Natural killer cell treated with Interleukin-12 subunit alpha and Interleukin-12 subunit beta and Interleukin-15 and Interleukin-18, amount 100 ng/mL, for 72 hours (primary cell): ENCODE measurements around the gene NBEA. TPM values are rescaled to one million over a fixed set of nuclear protein-coding genes. Genes with fewer than 3 reads are reported as not detected.

Experiments
- ATAC-seq, 2 donors: fragments of 150-1000 bp; cut with Tn5 transposase in 1 of 2; sonication (Bioruptor Pico), chemical (Tn5 transposase) in 1 of 2; 2 replicates each; pipeline ENCODE4 v1.10.0; 2021
- DNase-seq: peaks from one replicate; pipeline ENCODE4 v3.0.0; 2022; ENCODE audit warnings: low spot score
- H3K27ac Mint-ChIP-seq, 2 donors: 1 replicate in 1 of 2; 2 replicates in 1 of 2; pipeline ENCODE4 v1.8.0; 2022; ENCODE audit warnings: mixed read lengths in 2 of 2, mild to moderate bottlenecking in 1 of 2, moderate library complexity in 1 of 2
- H3K27me3 Mint-ChIP-seq, 2 donors: 1 replicate in 1 of 2; 2 replicates in 1 of 2; pipeline ENCODE4 v1.8.0; 2022; ENCODE audit warnings: mixed read lengths in 2 of 2
- H3K36me3 Mint-ChIP-seq: one replicate; pipeline ENCODE4 v1.8.0; 2022; ENCODE audit warnings: mixed read lengths
- H3K4me1 Mint-ChIP-seq, 2 donors: 1 replicate in 1 of 2; 2 replicates in 1 of 2; pipeline ENCODE4 v1.8.0; 2022; ENCODE audit warnings: low read depth in 2 of 2, mixed read lengths in 2 of 2, mild to moderate bottlenecking in 1 of 2
- H3K4me3 Mint-ChIP-seq: one replicate; pipeline ENCODE4 v1.8.0; 2022; ENCODE audit warnings: mixed read lengths
- H3K9me3 Mint-ChIP-seq: 2 replicates; pipeline ENCODE4 v1.8.0; 2022; ENCODE audit warnings: mixed read lengths
- total RNA-seq, 2 donors: library from RNA; stranded (reverse); gene quantifications; one replicate each; pipeline ENCODE4 v1.2.3, GENCODE V29; 2022

The NBEA gene
- total RNA-seq, 2 donors from 2014 or later = 0.08 to 0.12 TPM

DNA sequence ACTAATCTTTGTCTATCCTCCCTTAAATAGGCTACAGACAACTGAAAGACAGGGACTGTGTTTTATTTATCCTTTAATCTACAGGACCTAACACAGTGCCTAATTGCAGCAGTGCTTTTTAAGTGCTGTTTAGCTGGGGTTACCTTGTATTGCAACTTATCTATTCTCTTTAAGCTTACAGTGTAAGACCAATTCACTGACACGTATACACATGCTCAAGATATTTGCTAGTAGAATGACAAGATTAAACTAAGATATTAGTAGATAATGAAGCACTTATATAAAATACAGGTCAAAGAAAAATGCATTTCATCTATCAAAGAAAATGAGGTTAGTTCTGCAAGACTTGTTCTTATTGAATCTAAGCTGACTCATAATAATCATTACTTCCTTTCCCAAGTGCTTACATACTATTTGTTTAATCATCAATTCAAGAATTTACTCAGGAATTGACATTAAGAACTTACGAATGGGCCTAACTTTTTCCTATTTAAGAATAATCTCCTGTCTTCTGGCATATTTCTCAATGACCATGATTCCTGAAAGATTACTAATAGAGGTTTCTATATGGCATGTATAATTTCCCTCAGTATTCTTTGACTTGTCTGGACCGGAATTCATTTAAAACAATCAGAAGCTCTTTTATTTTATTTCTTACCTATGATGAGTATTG is 610.2 kb downstream of the NBEA start:
- Mint-ChIP-seq H3K4me3 (no peak overlapping the region), H3K27ac (no peak overlapping the region), H3K4me1 (peaks cover 0 to 2% of the 10 kb centered on the region in 2 donors), H3K27me3 (no peaks in the 10 kb centered on the region), H3K36me3 (no peaks in the 10 kb centered on the region), H3K9me3 (no peaks in the 10 kb centered on the region)
- no peak for DNase-seq
- ATAC-seq = no peak

- H3K27ac Mint-ChIP-seq = no peak overlapping the region
- no peak for ATAC-seq
- no peaks in the 10 kb centered on the region for H3K27me3 Mint-ChIP-seq
- no peaks in the 10 kb centered on the region for H3K9me3 Mint-ChIP-seq
- no peaks in the 10 kb centered on the region for H3K4me1 Mint-ChIP-seq
- H3K4me3 Mint-ChIP-seq = no peak overlapping the region
- H3K36me3 Mint-ChIP-seq = no peaks in the 10 kb centered on the region
- DNase-seq = no peak
Observed at GRCh38 chr13:35554972-35555623, 613.0 kb downstream of the NBEA start.

DNA sequence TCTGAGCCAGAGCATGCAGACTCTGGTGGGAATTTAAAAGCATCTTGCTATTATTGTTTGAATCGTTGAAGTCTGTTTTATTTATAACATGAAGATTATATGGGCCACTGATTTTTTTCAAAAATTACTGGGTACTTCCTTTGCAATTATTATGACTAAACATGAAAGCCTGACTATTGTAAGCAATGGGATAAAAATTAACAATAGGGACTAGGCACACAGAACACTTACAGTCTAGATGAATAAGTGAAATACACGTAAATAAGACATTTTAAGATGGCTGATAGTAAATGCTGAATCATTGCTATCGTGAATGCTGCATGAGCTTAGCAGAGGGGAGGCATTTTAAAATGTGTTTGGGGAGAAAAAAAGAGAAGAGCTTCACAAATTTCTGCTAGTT is 615.4 kb downstream of the NBEA start:
- Mint-ChIP-seq H3K36me3 (no peaks in the 10 kb centered on the region), H3K9me3 (no peaks in the 10 kb centered on the region), H3K4me1 (no peaks in the 10 kb centered on the region), H3K27me3 (no peaks in the 10 kb centered on the region), H3K27ac (no peak overlapping the region), H3K4me3 (no peak overlapping the region)
- ATAC-seq (no peak), DNase-seq (no peak)

DNA sequence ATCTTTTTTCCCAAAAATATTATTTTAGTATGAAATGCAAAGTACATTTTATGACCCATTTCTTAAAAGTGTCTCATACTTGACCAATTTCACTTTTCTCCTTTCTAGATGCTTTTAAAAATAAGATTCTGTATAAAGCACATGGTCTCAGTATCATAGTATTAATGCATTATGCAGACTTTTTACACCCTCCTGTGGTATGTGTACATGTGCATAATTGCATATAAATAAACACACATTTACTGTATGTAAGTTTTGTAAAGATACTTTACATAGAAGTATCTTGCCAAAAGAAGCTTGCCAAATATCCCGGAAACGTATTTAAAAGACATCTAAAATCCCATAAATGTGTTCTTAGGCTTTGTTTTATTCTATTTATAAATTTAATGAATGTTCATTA is 619.5 kb downstream of the NBEA start:
- Mint-ChIP-seq H3K36me3 (no peaks in the 10 kb centered on the region), H3K27ac (no peak overlapping the region), H3K4me3 (no peak overlapping the region), H3K27me3 (no peaks in the 10 kb centered on the region), H3K9me3 (no peaks in the 10 kb centered on the region), H3K4me1 (peaks cover 4 to 10% of the 10 kb centered on the region in 2 donors)
- no peak for DNase-seq
- ATAC-seq = no peak

- Mint-ChIP-seq H3K36me3 (no peaks in the 10 kb centered on the region), H3K4me1 (peaks cover 10 to 14% of the 10 kb centered on the region in 2 donors), H3K9me3 (no peaks in the 10 kb centered on the region), H3K27ac (no peak overlapping the region), H3K4me3 (no peak overlapping the region), H3K27me3 (no peaks in the 10 kb centered on the region)
- ATAC-seq (no peak), DNase-seq (no peak)
Observed at GRCh38 chr13:35565273-35565672, 623.2 kb downstream of the NBEA start.

- Mint-ChIP-seq H3K27me3 (no peaks in the 10 kb centered on the region), H3K9me3 (no peaks in the 10 kb centered on the region), H3K27ac (peak overlapping the region; percentile 51 to 78), H3K4me3 (peak overlapping the region; percentile 20), H3K36me3 (no peaks in the 10 kb centered on the region), H3K4me1 (peaks cover 10 to 14% of the 10 kb centered on the region in 2 donors)
- DNase-seq (peak; percentile 73), ATAC-seq (peak; percentile 91 to 95)
Observed at GRCh38 chr13:35566340-35566739, 624.3 kb downstream of the NBEA start.

GRCh38 chr13:35567406-35567980 is 625.4 kb downstream of the NBEA start:
- peaks cover 10 to 14% of the 10 kb centered on the region in 2 donors for H3K4me1 Mint-ChIP-seq
- no peak overlapping the region for H3K4me3 Mint-ChIP-seq
- DNase-seq = no peak
- H3K9me3 Mint-ChIP-seq = no peaks in the 10 kb centered on the region
- peak overlapping the region; percentile 51 to 78 for H3K27ac Mint-ChIP-seq
- H3K27me3 Mint-ChIP-seq = no peaks in the 10 kb centered on the region
- H3K36me3 Mint-ChIP-seq = no peaks in the 10 kb centered on the region
- ATAC-seq = no peak

GRCh38 chr13:35573639-35574038 is 631.6 kb downstream of the NBEA start:
- H3K4me3 Mint-ChIP-seq = no peak overlapping the region
- H3K36me3 Mint-ChIP-seq = no peaks in the 10 kb centered on the region
- ATAC-seq (no peak), DNase-seq (no peak)
- no peak overlapping the region for H3K27ac Mint-ChIP-seq
- no peaks in the 10 kb centered on the region for H3K27me3 Mint-ChIP-seq
- H3K9me3 Mint-ChIP-seq = no peaks in the 10 kb centered on the region
- peaks cover 5 to 7% of the 10 kb centered on the region in 2 donors for H3K4me1 Mint-ChIP-seq

DNA sequence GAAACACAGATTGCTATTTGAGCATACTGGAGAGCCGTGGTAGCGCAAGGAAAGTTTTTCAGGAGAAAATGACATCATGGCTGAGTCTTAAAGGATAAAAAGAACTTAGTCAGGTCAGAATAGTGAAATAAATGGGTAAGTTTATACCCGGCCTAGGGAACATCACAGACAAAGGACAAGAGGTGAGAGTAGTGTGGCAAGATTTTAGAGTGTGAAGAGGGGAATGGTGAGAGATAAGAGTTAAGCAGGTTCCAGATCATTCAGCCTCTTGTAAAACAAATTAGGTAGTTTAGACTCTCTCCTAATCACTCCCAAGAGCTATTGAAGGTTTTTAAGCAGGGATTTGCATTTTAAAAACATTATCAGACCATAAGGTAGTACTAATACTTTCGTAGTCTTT is 650.4 kb downstream of the NBEA start:
- H3K27ac Mint-ChIP-seq = no peak overlapping the region
- no peak for ATAC-seq
- DNase-seq = no peak
- H3K36me3 Mint-ChIP-seq = no peaks in the 10 kb centered on the region
- no peak overlapping the region for H3K4me3 Mint-ChIP-seq
- H3K27me3 Mint-ChIP-seq = no peaks in the 10 kb centered on the region
- no peaks in the 10 kb centered on the region for H3K9me3 Mint-ChIP-seq
- H3K4me1 Mint-ChIP-seq = no peaks in the 10 kb centered on the region

DNA sequence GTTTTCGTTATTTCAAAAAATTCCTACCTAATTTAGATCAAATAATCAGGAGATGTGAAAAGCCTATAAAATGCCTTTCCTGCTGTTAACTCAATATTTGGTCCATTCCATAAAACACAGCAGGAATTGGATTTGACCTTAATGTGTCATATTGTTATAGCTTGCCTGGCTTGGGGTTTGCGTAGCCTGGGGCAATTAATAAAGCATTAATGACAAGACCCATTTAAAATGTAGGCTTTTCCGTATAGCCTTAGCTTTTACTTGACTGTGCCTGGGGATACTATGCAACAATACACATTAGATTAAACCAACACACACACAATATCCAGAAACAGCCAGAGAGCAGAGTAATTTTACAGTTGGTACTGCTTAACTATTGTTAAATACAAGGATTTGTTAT is 651.6 kb downstream of the NBEA start:
- H3K36me3 Mint-ChIP-seq = no peaks in the 10 kb centered on the region
- H3K27me3 Mint-ChIP-seq = no peaks in the 10 kb centered on the region
- ATAC-seq (no peak), DNase-seq (no peak)
- H3K9me3 Mint-ChIP-seq = no peaks in the 10 kb centered on the region
- H3K27ac Mint-ChIP-seq = no peak overlapping the region
- no peak overlapping the region for H3K4me3 Mint-ChIP-seq
- peaks cover 0 to under 1% of the 10 kb centered on the region in 2 donors for H3K4me1 Mint-ChIP-seq

GRCh38 chr13:35594096-35594495 is 652.0 kb downstream of the NBEA start:
- Mint-ChIP-seq H3K4me3 (no peak overlapping the region), H3K27ac (no peak overlapping the region), H3K4me1 (peaks cover 0 to 5% of the 10 kb centered on the region in 2 donors), H3K9me3 (no peaks in the 10 kb centered on the region), H3K36me3 (no peaks in the 10 kb centered on the region), H3K27me3 (no peaks in the 10 kb centered on the region)
- DNase-seq (no peak), ATAC-seq (no peak)

- no peak overlapping the region for H3K27ac Mint-ChIP-seq
- ATAC-seq (no peak), DNase-seq (no peak)
- no peaks in the 10 kb centered on the region for H3K36me3 Mint-ChIP-seq
- H3K9me3 Mint-ChIP-seq = no peaks in the 10 kb centered on the region
- H3K4me1 Mint-ChIP-seq = peaks cover 0 to 8% of the 10 kb centered on the region in 2 donors
- H3K27me3 Mint-ChIP-seq = no peaks in the 10 kb centered on the region
- H3K4me3 Mint-ChIP-seq = no peak overlapping the region
Observed at GRCh38 chr13:35595181-35595580, 653.1 kb downstream of the NBEA start.

- no peak overlapping the region for H3K27ac Mint-ChIP-seq
- no peaks in the 10 kb centered on the region for H3K27me3 Mint-ChIP-seq
- H3K4me3 Mint-ChIP-seq = no peak overlapping the region
- H3K4me1 Mint-ChIP-seq = peaks cover 0 to 8% of the 10 kb centered on the region in 2 donors
- no peaks in the 10 kb centered on the region for H3K36me3 Mint-ChIP-seq
- DNase-seq (no peak), ATAC-seq (no peak)
- H3K9me3 Mint-ChIP-seq = no peaks in the 10 kb centered on the region
Observed at GRCh38 chr13:35596321-35597030, 654.4 kb downstream of the NBEA start.

DNA sequence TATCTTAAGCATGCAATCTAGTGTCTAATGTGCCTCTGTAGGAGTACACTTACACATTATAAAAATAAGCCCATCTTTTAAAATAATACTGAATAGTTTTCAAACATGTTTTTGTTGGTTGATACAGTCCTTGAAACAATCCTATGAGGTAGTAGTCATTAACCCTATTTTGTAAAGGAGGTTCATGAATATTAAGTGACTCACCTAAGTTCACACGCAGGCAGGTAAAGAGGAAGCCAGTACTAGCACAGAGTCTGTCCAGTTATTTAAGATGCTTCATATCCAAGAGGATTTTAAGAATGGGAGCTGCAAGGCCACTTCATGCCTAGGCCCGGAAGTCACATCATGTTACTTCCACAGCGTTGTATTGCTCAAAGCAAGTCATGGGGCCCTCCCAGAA is 655.4 kb downstream of the NBEA start:
- no peak for ATAC-seq

More for the DNA sequence above, 655.4 kb downstream of the NBEA start:
- Mint-ChIP-seq H3K27me3 (no peaks in the 10 kb centered on the region), H3K27ac (no peak overlapping the region), H3K4me1 (peaks cover 0 to 8% of the 10 kb centered on the region in 2 donors), H3K4me3 (no peak overlapping the region), H3K36me3 (no peaks in the 10 kb centered on the region), H3K9me3 (no peaks in the 10 kb centered on the region)
- DNase-seq = no peak
